ENCODE results near the gene CREBBP.

- TF ChIP-seq POLR2A (IDR thresholded peaks at IDR 0.05; ENCODE audit: low read depth, low read length) (no peak), TAF1 (IDR thresholded peaks at IDR 0.05; ENCODE audit: low read depth, low read length) (no peak)
These were observed 125.3 kb downstream of the CREBBP start for GRCh38 chr16:3755249-3755648.
